ENCODE data around the gene SPATS2. TPM values are rescaled to one million over a fixed set of nuclear protein-coding genes. Genes with fewer than 3 reads are reported as not detected.

SPATS2 gene
- total and polyA plus RNA-seq, 10 of the 15 experiments (the other 5 are each of a cell fraction or from before 2014, with no cell fraction given): 9.0 to 54.2 (median 27.5) TPM

DNA sequence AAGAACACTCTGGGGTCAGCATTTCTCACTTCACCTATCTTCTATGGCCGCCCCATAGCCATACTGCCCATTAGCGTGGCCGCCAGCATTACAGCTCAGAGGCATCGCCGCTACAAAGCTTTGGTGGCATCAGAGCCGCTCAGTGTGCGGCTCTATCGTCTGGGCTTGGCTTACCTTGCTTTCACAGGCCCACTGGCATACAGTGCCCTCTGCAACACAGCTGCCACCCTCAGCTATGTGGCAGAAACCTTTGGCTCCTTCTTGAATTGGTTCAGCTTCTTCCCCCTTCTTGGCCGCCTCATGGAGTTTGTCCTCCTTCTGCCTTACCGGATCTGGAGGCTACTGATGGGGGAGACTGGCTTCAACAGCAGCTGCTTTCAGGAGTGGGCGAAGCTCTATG, 18.0 kb upstream of the SPATS2 start:
- no peaks in the 10 kb centered on the region for H3K79me2 ChIP-seq (ENCODE audit: control insufficient read depth, insufficient read depth, low read length)
- no peak overlapping the region for H3K9ac ChIP-seq (ENCODE audit: control insufficient read depth, insufficient read depth, low read length)
- RAD21 ChIA-PET (ENCODE audit: unreplicated experiment): interaction anchor here (0.9 to 4.5 kb wide), 5 partner anchors 9 to 168 kb away, joined by 3 to 54 read pairs (median 4); no protein-coding TSS in a partner anchor
- no peak overlapping the region for H3K27ac ChIP-seq (ENCODE audit: control insufficient read depth, insufficient read depth)
- TF ChIP-seq PAX8 (IDR thresholded peaks at IDR 0.05): no peak
- TF ChIP-seq SMAD1 (IDR thresholded peaks at IDR 0.05; ENCODE audit: low read depth, partially characterized antibody): no peak
- no peak for TF ChIP-seq EP300 (IDR thresholded peaks at IDR 0.05; ENCODE audit: borderline replicate concordance in 1 of 2, control insufficient read depth in 1 of 2, low read depth in 2 of 2, low read length in 2 of 2)
- TF ChIP-seq GABPA (IDR thresholded peaks at IDR 0.05; ENCODE audit: low read depth): no peak
- TF ChIP-seq JUND (IDR thresholded peaks at IDR 0.05; ENCODE audit: low read depth, low read length): no peak
- no peak for TF ChIP-seq ATF7 (IDR thresholded peaks at IDR 0.05; ENCODE audit: low read depth)
- TF ChIP-seq HDAC6 (IDR thresholded peaks at IDR 0.05; ENCODE audit: unreplicated experiment): no peak
- TF ChIP-seq RBBP5 (conservative IDR thresholded peaks at IDR 0.05): no peak
- TF ChIP-seq HDAC2 (IDR thresholded peaks at IDR 0.05): no peak
- WGBS (ENCODE audit: insufficient coverage, insufficient replicate concordance, low lambda C conversion rate, missing lambda C conversion rate): 58% methylated on average over 11 of the region's 11 CpGs
- ATAC-seq (no peak), DNase-seq (ENCODE audit: low read depth, low spot score) (no peak), FAIRE-seq (no peak)
- no peak overlapping the region for H3K4me3 ChIP-seq
- no TSS peak for BruUV-seq (replicated peaks)
- intact Hi-C loops (cut with micrococcal nuclease; ENCODE audit: unreplicated experiment): no loop called here
- POLR2A ChIA-PET: interaction anchor here (0.6 to 2.8 kb wide), 3 partner anchors 10 to 26 kb away, joined by 3 to 6 read pairs (median 3); partner anchors contain the start of gene TROAP
- no peak overlapping the region for H2AFZ ChIP-seq (ENCODE audit: control insufficient read depth, low read depth, low read length)
- H3K9me3 ChIP-seq (replicated peaks; ENCODE audit: control insufficient read depth, insufficient read depth, low read length): no peaks in the 10 kb centered on the region
- in situ Hi-C loops (cut with MboI): no loop called here
- no peaks in the 10 kb centered on the region for H3K36me3 ChIP-seq (ENCODE audit: control insufficient read depth in 2 of 2, insufficient read depth in 2 of 2, low read length in 1 of 2)
- CTCF ChIA-PET: interaction anchor here (0.8 to 9.5 kb wide), 11 partner anchors 9 to 232 kb away, joined by 3 to 231 read pairs (median 7); partner anchors contain the start of genes KCNH3, PRPH and TROAP
- peaks cover 8 to 20% of the 10 kb centered on the region in 2 experiments for H3K27me3 ChIP-seq (replicated peaks in 1 of 2; ENCODE audit: control insufficient read depth in 2 of 2, insufficient read depth in 2 of 2, low read length in 1 of 2)
- peaks cover 21% of the 10 kb centered on the region for H3K4me1 ChIP-seq (ENCODE audit: control insufficient read depth, insufficient read depth, low read length)
- H4K20me1 ChIP-seq (ENCODE audit: control insufficient read depth, insufficient read depth): no peaks in the 10 kb centered on the region; the same call in 1 of the 2 replicates
- SMC1A ChIA-PET (ENCODE audit: uncharacterized antibody, unreplicated experiment): interaction anchor here (0.6 to 25.7 kb wide), 5 partner anchors 9 to 269 kb away, joined by 3 to 740 read pairs (median 9); no protein-coding TSS in a partner anchor
- H3K4me2 ChIP-seq (ENCODE audit: control insufficient read depth, insufficient read depth): no peak overlapping the region
